GM12892 (cell line): ENCODE results near the gene VPS35L.

Source experiments
- POLR2AphosphoS5 ChIP-seq: IDR thresholded peaks from 2 replicates; pipeline ENCODE4 v1.6.1; 2011; ENCODE audit warnings: low read depth, low read length, control low read depth
- TAF1 ChIP-seq: IDR thresholded peaks from 2 replicates; pipeline ENCODE4 v1.6.1; 2011; ENCODE audit warnings: low read depth, mild to moderate bottlenecking, control low read depth, low read length, borderline replicate concordance

GRCh38 chr16:19506965-19507364, 48.5 kb upstream of the VPS35L start:
- TF ChIP-seq POLR2AphosphoS5 (no peak), TAF1 (no peak)
